Globus pallidus (tissue), 1 donor: Measurements from ENCODE around the gene TMEM163.
A peak's percentile ranks its signal among the peaks of the same experiment; 100 is the strongest.

Source experiments
- DNase-seq: peaks from one replicate; pipeline ENCODE4 v3.0.0-alpha.2; 2015; ENCODE audit warnings: low spot score

TMEM163 gene

GRCh38 chr2:134457765-134458472 lies 260.9 kb downstream of the TMEM163 start:
- no peak for DNase-seq

DNA sequence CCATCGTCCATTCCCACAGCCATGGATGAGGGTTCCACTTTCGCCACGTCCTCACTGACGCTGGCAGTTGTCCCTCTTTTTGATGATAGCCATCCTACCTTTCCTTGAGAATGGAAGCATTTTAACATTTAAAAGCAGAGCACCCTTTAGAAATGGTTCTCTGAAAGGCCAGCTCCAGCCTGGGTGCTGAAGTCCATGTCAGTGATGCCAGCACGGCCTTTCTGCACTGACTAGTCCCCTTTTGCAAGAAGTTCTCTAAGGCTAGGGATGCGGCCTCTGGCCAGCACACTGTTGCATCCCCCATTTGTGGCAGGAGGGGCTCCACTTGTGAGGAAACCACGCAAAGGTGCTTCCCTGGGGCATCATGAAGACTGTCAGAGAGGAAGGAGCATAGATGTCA lies 261.4 kb downstream of the TMEM163 start:
- no peak for DNase-seq

GRCh38 chr2:134455426-134455825 lies 263.4 kb downstream of the TMEM163 start:
- DNase-seq = no peak

DNA sequence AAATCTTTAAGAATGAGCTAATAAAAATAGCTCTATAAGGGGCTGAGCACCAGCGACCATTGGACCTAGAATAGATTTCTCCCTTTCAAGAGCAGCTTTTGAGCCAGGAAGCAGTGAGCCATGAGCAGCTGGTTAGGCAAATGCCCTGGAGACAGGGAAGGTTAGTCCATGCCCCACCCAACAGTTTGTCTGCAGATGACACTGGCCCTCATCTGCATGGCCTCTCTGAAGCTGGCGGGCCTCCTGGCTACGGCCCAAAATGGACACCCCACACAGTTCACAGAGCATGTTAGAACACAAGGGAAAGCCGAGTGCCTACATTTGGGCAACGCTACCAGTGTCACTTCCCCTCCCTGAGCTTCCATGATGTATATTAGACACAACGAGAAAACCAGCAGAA lies 263.9 kb downstream of the TMEM163 start:
- DNase-seq = no peak

DNA sequence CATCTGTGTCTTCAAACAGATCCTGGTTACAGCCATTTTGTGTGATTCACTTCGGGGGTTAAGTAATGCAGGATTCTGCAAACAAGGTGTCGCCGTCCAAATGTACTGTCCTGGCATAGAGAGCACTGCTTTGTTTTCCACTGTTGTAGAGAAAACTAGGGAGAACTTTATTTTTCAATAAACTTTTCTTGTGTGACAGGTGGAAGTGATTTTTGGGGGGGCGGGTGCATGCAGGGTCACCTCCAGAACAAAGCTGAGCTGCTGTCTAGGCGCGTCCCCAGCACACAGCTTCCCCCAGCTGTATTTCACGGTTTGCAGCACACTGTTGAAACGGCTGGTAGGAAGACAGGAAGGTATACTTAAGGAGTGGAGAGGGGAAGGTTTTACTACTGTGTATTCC lies 264.4 kb downstream of the TMEM163 start:
- no peak for DNase-seq

DNA sequence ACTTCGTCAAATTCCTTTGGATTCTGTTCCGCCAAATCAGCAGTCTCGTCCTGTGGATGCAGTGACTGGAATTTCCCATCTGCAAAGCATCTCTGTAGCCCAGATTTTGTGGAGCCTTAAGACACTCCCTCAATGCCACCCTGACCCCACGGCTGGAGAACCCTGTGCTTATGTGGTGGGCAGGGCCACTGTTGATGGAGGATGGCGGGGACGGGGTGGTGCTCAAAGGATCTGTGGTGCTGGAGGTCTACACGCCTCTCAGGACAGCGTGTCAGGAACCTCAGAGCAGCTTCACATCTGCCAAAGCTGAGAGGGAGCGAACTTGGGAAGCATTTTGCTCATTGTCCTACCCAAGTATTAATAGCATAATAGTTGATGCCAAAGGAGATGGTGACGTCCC lies 264.8 kb downstream of the TMEM163 start:
- no peak for DNase-seq

GRCh38 chr2:134453476-134453875 lies 265.3 kb downstream of the TMEM163 start:
- no peak for DNase-seq

DNA sequence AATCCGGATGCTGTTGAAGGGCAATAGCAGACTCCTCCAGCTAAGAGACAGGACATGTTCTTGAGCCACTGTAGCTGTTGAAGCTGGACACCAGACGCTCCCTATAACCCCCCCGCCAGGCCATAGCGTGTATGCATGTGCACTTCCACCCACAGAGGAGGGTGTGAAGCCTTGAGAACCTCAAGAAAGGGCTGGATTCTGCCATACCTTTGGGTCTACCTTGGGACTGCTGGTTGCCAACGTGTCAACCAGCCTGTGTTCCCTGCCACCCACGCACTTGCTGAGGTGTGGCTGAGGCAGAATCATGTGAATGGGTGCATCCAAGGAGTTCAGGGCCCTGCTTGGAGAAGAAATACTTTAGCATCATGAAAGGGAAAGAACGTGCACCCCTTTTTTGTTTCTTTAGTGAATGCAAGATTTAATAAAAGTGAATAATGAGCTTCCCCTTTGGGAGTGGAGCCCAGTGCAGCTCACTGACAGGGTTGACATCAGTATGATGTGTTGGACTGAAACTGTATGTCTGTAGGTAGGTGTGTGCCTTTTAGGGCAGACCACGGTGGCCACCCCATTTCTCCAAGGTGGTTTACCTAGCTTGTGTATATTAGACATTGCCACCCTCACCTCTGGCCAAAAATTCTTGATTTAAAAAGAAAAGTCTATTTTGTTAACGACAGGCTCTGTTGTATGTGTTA lies 266.6 kb downstream of the TMEM163 start:
- no peak for DNase-seq

GRCh38 chr2:134451347-134451630 lies 267.5 kb downstream of the TMEM163 start:
- DNase-seq = no peak

GRCh38 chr2:134449751-134450513 lies 268.9 kb downstream of the TMEM163 start:
- no peak for DNase-seq

DNA sequence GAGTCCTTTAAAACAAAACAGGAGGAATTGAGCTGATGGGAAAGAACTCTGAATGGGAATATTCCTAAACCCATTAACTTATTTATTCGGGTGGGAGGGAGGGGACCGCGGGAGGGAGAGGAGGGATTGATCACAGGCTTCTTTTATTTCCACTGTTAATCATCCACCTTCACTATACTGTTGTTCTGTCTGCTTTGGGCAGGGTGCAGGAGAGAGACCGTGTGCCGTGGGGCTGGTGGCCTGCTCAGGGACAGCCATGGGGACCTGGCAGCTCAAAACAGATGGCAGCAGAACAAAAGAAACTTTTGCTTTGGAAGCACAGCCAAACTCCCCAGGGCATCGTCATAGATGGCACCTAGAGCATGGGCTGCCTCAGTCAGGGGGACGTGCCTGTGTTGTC lies 269.6 kb downstream of the TMEM163 start:
- DNase-seq = no peak

- DNase-seq = no peak
Observed at GRCh38 chr2:134448650-134449049, 270.1 kb downstream of the TMEM163 start.

- no peak for DNase-seq
Observed at GRCh38 chr2:134447669-134448068, 271.1 kb downstream of the TMEM163 start.

DNA sequence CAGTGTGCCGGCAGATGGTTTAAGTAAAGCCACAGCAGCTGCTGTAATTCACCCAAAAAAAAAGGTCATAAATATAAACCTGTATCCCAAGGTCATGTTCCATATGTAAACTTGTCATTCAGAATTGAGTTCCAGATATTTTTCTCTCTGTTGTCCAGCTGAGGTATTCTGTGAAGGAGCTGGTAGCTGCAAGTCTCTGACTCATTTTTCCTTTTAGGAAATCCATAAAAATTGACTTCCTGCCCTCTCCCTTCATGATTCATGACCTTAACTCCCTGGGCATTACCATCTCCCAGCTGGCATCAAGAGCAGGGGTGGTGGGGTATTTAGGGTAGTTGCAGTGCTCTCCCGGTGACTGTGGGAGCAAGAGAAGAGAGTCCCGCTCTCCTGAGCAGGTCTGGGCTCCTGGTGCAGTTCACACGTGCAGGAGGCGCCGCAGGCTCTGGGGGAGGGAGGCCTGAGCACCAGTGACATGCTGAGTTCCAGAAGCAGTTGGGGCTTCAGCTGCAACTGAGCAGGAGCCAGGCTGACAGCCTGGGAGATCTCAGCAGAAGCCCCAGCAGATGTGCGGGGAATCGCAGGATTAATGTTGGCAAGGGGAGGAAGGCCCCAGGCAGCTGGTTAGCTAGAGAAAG lies 272.3 kb downstream of the TMEM163 start:
- DNase-seq = peak; percentile 16

- no peak for DNase-seq
Observed at GRCh38 chr2:134445985-134446382, 272.8 kb downstream of the TMEM163 start.

- DNase-seq = no peak
Observed at GRCh38 chr2:134445116-134445515, 273.7 kb downstream of the TMEM163 start.

- DNase-seq = no peak
Observed at GRCh38 chr2:134443814-134444480, 274.9 kb downstream of the TMEM163 start.

DNA sequence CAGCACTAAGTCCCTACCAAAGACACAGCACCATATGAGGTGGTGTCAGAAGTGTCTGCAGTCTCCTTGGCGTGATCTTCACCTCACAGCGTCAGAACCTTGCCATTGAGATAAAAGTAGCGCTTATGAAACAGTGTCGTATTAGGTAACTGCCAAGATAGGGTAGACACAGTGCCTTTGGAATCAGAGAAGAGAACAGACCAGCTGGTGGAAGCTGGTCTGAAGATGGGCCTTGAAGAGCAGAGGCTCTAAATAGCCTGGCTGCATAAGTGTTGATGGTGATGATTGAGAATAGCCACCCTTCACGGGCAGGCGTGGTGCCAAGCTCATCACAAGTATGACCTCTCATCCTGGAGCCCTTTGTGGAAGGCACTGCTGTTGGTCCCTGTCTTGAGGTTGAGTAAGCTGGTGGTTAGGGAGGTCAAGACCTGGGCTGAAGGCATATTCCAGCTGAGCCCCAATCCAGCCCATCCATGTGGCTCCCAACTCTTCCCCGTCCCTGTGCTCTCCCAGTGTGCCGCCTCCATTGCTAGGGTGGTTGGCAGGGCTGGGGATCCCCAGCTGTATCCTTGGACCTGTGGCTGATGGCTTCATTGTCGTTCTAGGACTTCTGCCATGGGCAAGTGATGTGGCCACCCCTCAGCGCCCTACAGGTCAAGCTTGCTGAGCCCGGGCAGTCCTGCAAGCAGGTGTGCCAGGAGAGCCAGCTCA lies 277.5 kb downstream of the TMEM163 start:
- DNase-seq = no peak

GRCh38 chr2:134440336-134440909 lies 278.4 kb downstream of the TMEM163 start:
- no peak for DNase-seq

- no peak for DNase-seq
Observed at GRCh38 chr2:134438371-134438770, 280.4 kb downstream of the TMEM163 start.

DNA sequence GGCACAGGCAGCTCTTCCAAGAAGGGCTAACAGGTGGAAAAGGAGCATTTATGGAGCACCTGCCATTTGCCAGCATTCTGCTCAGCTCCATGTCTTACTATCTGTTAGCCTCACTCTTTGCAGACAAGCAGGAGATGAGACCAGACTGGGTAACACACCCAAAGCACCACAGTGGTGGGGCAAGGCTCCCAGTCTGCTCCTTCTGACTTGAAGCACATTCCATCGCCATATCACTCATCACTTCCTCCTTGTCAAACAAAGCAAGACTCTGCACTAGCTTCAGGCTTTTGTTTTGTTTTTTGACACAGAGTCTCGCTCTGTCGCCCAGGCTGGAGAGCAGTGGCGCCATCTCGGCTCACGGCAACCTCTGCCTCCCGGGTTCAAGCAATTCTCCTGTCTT lies 282.1 kb downstream of the TMEM163 start:
- DNase-seq = no peak
